Measurements from ENCODE around the gene SLC31A1. TPM values are rescaled to one million over a fixed set of nuclear protein-coding genes. Genes with fewer than 3 reads are reported as not detected.

SLC31A1 gene
- total and polyA plus RNA-seq, 2 of the 13 experiments (the other 11 are each of a cell fraction or from before 2014, with no cell fraction given), result 62.9 to 70.0 TPM

DNA sequence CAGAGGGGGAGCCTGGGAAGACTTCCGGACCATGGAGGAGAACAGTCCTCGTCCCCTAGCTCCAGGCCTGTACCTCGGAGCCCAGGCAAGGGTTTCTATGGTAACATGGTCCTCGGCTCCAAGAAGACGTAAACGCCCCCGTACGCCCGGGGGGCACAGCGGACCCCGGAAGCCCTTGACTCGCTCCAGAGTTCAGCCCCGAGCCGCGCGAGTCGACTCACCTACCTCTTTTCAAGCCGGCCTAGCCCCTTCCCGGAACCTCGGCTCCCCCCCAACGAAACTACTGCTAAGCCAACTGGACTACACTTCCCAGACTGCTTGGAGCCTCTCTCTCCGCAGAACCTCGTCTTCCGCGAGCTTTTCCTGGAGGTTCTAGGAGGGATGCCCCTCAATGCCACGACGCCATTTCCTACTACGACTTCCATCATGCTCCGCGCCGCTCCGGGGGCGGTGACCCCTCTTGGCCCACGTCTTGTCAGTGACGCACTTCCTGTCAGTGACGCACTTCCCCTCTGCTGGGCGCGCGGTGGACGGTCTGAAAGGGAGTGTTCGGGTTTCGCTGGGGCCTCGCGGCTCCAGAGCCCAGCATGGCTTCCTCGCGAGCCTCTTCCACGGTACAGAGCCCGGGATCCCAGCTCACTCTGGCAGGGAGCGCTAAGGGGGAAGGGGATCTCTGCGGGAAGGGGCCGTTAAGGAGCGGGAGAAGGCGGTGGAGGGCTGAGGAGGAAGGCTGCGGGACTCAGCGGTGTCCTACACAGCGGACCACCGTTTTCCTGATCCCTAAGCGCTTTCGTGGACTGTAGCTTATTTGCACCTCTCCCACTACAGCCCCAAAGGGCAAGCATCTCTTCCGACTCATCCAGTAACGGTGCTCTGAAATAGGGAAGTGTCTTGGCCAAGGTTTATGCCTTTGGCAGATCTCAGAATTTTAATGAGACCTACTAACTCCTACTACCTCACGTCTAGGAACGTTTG, 54.1 kb downstream of the SLC31A1 start, which contains the start of the genes CDC26 and PRPF4 (continued):
- no peak; the same call in 1 of the 2 replicates for TF ChIP-seq ZSCAN21 (CRISPR knock-in tag; IDR thresholded peaks at IDR 0.05; ENCODE audit: borderline replicate concordance)
- no peak for TF ChIP-seq HES4 (CRISPR knock-in tag; IDR thresholded peaks at IDR 0.05; ENCODE audit: borderline replicate concordance)
- TF ChIP-seq, protein P1, sequence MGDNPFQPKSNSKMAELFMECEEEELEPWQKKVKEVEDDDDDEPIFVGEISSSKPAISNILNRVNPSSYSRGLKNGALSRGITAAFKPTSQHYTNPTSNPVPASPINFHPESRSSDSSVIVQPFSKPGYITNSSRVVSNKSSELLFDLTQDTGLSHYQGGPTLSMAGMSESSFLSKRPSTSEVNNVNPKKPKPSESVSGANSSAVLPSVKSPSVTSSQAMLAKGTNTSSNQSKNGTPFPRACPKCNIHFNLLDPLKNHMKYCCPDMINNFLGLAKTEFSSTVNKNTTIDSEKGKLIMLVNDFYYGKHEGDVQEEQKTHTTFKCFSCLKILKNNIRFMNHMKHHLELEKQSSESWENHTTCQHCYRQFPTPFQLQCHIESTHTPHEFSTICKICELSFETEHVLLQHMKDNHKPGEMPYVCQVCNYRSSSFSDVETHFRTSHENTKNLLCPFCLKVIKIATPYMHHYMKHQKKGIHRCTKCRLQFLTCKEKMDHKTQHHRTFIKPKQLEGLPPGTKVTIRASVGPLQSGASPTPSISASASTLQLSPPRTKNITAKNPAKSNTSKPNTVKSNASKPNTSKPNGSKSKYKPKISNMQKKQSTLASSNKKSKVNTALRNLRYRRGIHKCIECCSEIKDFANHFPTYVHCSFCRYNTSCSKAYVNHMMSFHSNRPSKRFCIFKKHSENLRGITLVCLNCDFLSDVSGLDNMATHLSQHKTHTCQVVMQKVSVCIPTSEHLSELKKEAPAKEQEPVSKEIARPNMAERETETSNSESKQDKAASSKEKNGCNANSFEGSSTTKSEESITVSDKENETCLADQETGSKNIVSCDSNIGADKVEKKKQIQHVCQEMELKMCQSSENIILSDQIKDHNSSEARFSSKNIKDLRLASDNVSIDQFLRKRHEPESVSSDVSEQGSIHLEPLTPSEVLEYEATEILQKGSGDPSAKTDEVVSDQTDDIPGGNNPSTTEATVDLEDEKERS (CRISPR knock-in tag; IDR thresholded peaks at IDR 0.05), result peak; percentile 84
- TF ChIP-seq, protein P2, sequence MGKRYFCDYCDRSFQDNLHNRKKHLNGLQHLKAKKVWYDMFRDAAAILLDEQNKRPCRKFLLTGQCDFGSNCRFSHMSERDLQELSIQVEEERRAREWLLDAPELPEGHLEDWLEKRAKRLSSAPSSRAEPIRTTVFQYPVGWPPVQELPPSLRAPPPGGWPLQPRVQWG (CRISPR knock-in tag; IDR thresholded peaks at IDR 0.05; ENCODE audit: borderline replicate concordance, low read depth), result no peak
- TF ChIP-seq, protein P3, sequence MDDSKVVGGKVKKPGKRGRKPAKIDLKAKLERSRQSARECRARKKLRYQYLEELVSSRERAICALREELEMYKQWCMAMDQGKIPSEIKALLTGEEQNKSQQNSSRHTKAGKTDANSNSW (CRISPR knock-in tag; IDR thresholded peaks at IDR 0.05; ENCODE audit: borderline replicate concordance), result no peak; the same call in 1 of the 2 replicates
- no peak for TF ChIP-seq ZNF343 (CRISPR knock-in tag; IDR thresholded peaks at IDR 0.05)
- TF ChIP-seq, protein P4, sequence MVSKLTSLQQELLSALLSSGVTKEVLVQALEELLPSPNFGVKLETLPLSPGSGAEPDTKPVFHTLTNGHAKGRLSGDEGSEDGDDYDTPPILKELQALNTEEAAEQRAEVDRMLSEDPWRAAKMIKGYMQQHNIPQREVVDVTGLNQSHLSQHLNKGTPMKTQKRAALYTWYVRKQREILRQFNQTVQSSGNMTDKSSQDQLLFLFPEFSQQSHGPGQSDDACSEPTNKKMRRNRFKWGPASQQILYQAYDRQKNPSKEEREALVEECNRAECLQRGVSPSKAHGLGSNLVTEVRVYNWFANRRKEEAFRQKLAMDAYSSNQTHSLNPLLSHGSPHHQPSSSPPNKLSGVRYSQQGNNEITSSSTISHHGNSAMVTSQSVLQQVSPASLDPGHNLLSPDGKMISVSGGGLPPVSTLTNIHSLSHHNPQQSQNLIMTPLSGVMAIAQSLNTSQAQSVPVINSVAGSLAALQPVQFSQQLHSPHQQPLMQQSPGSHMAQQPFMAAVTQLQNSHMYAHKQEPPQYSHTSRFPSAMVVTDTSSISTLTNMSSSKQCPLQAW (CRISPR knock-in tag; IDR thresholded peaks at IDR 0.05), result peak; percentile 76; the same call in 1 of the 2 replicates
- peak; percentile 88 for TF ChIP-seq TARDBP (CRISPR knock-in tag; IDR thresholded peaks at IDR 0.05)
- TF ChIP-seq, protein P5, sequence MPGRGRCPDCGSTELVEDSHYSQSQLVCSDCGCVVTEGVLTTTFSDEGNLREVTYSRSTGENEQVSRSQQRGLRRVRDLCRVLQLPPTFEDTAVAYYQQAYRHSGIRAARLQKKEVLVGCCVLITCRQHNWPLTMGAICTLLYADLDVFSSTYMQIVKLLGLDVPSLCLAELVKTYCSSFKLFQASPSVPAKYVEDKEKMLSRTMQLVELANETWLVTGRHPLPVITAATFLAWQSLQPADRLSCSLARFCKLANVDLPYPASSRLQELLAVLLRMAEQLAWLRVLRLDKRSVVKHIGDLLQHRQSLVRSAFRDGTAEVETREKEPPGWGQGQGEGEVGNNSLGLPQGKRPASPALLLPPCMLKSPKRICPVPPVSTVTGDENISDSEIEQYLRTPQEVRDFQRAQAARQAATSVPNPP (CRISPR knock-in tag; IDR thresholded peaks at IDR 0.05), result peak; percentile 78; the same call in 1 of the 2 replicates
- peak; percentile 62; the same call in 1 of the 2 replicates for TF ChIP-seq ZNF615 (CRISPR knock-in tag; IDR thresholded peaks at IDR 0.05; ENCODE audit: borderline replicate concordance)
- TF ChIP-seq CREM (IDR thresholded peaks at IDR 0.05), result peak; percentile 99
- TF ChIP-seq CREM (CRISPR knock-in tag; IDR thresholded peaks at IDR 0.05), result 0 out of 2 replicates have a peak, but pooled peaks have one; percentile 51
- TF ChIP-seq RORA (CRISPR knock-in tag; IDR thresholded peaks at IDR 0.05), result no peak
- TF ChIP-seq ZNF441 (CRISPR knock-in tag; IDR thresholded peaks at IDR 0.05; ENCODE audit: borderline replicate concordance), result no peak
- TF ChIP-seq ZFP37 (CRISPR knock-in tag; IDR thresholded peaks at IDR 0.05; ENCODE audit: borderline replicate concordance), result no peak
- TF ChIP-seq, protein P6, sequence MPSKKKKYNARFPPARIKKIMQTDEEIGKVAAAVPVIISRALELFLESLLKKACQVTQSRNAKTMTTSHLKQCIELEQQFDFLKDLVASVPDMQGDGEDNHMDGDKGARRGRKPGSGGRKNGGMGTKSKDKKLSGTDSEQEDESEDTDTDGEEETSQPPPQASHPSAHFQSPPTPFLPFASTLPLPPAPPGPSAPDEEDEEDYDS (CRISPR knock-in tag; IDR thresholded peaks at IDR 0.05), result peak; percentile 74; the same call in 1 of the 2 replicates
- TF ChIP-seq, protein P7, sequence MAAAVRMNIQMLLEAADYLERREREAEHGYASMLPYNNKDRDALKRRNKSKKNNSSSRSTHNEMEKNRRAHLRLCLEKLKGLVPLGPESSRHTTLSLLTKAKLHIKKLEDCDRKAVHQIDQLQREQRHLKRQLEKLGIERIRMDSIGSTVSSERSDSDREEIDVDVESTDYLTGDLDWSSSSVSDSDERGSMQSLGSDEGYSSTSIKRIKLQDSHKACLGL (CRISPR knock-in tag; IDR thresholded peaks at IDR 0.05), result peak; percentile 65
- TF ChIP-seq KDM3A (CRISPR knock-in tag; IDR thresholded peaks at IDR 0.05; ENCODE audit: low read depth), result peak; percentile 45; the same call in 1 of the 2 replicates
- TF ChIP-seq ZNF121 (CRISPR knock-in tag; IDR thresholded peaks at IDR 0.05), result no peak
- TF ChIP-seq ZNF326 (CRISPR knock-in tag; IDR thresholded peaks at IDR 0.05; ENCODE audit: borderline replicate concordance), result no peak
- 0 out of 2 replicates have a peak, but pooled peaks have one; percentile 46 for TF ChIP-seq GTF3A (CRISPR knock-in tag; conservative IDR thresholded peaks at IDR 0.05)

Measured in HepG2 (cell line).